Measurements from ENCODE around the gene KYAT1. TPM values are rescaled to one million over a fixed set of nuclear protein-coding genes. Genes with fewer than 3 reads are reported as not detected.

Gene KYAT1
- total RNA-seq, 2 donors from 2014 or later = 13.6 to 25.3 TPM

DNA sequence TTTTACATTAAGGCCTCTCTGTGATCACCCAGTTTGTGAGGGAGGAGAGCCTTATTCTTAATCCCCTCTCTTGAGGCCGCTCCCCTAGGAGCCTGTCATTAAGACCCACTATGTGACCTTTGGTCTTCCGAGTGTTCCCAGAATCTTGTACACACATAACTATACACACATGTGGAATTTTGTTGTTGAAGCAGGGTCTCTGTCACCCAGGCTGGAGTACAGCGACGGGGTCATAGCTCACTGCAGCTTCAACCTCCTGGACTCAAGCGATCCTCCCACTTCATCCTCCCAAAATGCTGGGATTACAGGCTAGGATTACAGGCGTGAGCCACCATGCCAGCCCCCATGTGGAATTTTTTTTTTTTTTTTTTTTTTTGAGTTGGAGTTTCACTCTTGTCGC, 24.2 kb upstream of the KYAT1 start:
- Mint-ChIP-seq H3K9me3 (no peaks in the 10 kb centered on the region), H3K27ac (no peak overlapping the region), H3K36me3 (ENCODE audit: low read depth) (peaks cover 32% of the 10 kb centered on the region), H3K4me3 (no peak overlapping the region), H3K4me1 (peaks cover 3% of the 10 kb centered on the region), H3K27me3 (ENCODE audit: insufficient read depth) (no peaks in the 10 kb centered on the region)
- H3K36me3 ChIP-seq (ENCODE audit: control insufficient read depth, insufficient read depth, low read length) = peaks cover 48% of the 10 kb centered on the region
- TF ChIP-seq, protein P1, sequence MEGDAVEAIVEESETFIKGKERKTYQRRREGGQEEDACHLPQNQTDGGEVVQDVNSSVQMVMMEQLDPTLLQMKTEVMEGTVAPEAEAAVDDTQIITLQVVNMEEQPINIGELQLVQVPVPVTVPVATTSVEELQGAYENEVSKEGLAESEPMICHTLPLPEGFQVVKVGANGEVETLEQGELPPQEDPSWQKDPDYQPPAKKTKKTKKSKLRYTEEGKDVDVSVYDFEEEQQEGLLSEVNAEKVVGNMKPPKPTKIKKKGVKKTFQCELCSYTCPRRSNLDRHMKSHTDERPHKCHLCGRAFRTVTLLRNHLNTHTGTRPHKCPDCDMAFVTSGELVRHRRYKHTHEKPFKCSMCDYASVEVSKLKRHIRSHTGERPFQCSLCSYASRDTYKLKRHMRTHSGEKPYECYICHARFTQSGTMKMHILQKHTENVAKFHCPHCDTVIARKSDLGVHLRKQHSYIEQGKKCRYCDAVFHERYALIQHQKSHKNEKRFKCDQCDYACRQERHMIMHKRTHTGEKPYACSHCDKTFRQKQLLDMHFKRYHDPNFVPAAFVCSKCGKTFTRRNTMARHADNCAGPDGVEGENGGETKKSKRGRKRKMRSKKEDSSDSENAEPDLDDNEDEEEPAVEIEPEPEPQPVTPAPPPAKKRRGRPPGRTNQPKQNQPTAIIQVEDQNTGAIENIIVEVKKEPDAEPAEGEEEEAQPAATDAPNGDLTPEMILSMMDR (conservative IDR thresholded peaks at IDR 0.05) = no peak
- H3K4me1 ChIP-seq (ENCODE audit: control insufficient read depth, insufficient read depth, low read length) = peaks cover 4% of the 10 kb centered on the region
- 95 to 96% methylated on average over 4 to 6 of the region's 7 CpGs for WGBS, 2 experiments (ENCODE audit: insufficient coverage in 1 of 2, insufficient read length in 1 of 2)
- no peak overlapping the region for H3K4me3 ChIP-seq (ENCODE audit: low read length)
- no peak overlapping the region for H3K9ac ChIP-seq (ENCODE audit: extremely low read depth, low read length, poor library complexity, severe bottlenecking)
- H3K27me3 ChIP-seq (ENCODE audit: control insufficient read depth, insufficient read depth, low read length, poor library complexity, severe bottlenecking) = no peaks in the 10 kb centered on the region
- H3K9me3 ChIP-seq (ENCODE audit: control insufficient read depth, low read length) = no peaks in the 10 kb centered on the region
- H3K27ac ChIP-seq (ENCODE audit: low read depth, low read length) = no peak overlapping the region
- no peak for DNase-seq

DNA sequence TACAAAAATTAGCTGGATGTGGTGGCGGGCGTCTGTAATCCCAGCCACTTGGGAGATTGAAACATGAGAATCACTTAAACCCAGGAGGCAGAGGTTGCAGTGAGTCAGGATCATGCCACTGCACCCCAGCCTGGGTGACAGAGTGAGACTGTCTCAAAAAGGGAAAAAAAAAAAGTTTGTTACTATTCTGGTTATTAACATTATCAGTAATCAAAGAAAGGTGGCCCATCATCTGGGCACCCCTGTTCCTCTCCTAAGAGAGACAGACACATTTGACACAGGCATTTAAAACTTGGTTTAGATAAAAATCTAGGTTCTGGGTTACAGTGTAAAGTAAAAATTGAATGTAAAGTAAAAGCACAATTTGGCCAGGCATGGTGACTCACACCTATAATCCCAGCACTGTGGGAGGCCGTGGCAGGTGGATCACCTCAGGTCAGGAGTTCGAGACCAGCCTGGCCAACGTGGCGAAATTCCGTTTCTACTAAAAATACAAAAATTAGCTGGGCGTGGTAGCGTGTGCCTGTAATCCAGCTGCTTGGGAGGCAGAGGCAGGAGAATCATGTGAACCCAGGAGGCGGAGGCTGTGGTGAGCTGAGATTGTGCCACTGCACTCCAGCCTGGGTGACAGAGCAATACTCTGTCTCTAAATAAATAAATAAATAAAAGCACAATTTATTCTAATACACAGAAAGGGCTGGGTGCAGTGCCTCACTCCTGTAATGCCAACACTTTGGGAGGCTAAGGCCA, 22.3 kb upstream of the KYAT1 start:
- Mint-ChIP-seq H3K4me3 (no peak overlapping the region), H3K27ac (no peak overlapping the region), H3K27me3 (ENCODE audit: insufficient read depth) (no peaks in the 10 kb centered on the region), H3K36me3 (ENCODE audit: low read depth) (peaks cover 28% of the 10 kb centered on the region), H3K4me1 (no peaks in the 10 kb centered on the region), H3K9me3 (no peaks in the 10 kb centered on the region)
- no peaks in the 10 kb centered on the region for H3K27me3 ChIP-seq (ENCODE audit: control insufficient read depth, insufficient read depth, low read length, poor library complexity, severe bottlenecking)
- H3K36me3 ChIP-seq (ENCODE audit: control insufficient read depth, insufficient read depth, low read length) = peaks cover 36% of the 10 kb centered on the region
- TF ChIP-seq, protein P1 (conservative IDR thresholded peaks at IDR 0.05) = no peak
- no peaks in the 10 kb centered on the region for H3K4me1 ChIP-seq (ENCODE audit: control insufficient read depth, insufficient read depth, low read length)
- 97 to 99% methylated on average over 10 of the region's 10 CpGs for WGBS, 2 experiments (ENCODE audit: insufficient coverage in 1 of 2, insufficient read length in 1 of 2)
- no peak for DNase-seq
- H3K9ac ChIP-seq (ENCODE audit: extremely low read depth, low read length, poor library complexity, severe bottlenecking) = no peak overlapping the region
- H3K27ac ChIP-seq (ENCODE audit: low read depth, low read length) = no peak overlapping the region
- no peaks in the 10 kb centered on the region for H3K9me3 ChIP-seq (ENCODE audit: control insufficient read depth, low read length)
- H3K4me3 ChIP-seq (ENCODE audit: low read length) = no peak overlapping the region

DNA sequence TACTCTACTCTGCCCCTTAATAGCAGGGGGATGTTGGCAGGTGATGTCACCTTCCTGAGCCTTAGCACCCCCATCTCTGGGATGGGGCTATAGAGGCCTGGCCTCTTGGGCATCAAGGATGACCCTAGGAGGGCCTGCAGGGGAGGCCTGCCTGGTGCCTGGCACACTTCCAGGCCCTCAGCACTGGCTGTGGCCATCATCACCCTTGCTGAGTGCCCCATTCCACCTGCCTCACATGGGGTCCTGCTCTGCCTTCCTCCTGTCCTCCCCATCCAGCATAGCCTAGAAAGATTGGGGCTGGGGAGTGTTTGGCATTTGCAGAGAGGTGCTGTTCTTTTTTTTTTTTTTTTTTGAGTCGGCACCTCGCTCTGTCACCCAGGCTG, 21.3 kb upstream of the KYAT1 start:
- peaks cover 36% of the 10 kb centered on the region for H3K36me3 ChIP-seq (ENCODE audit: control insufficient read depth, insufficient read depth, low read length)
- no peak overlapping the region for H3K27ac Mint-ChIP-seq
- no peak overlapping the region for H3K9ac ChIP-seq (ENCODE audit: extremely low read depth, low read length, poor library complexity, severe bottlenecking)
- no peaks in the 10 kb centered on the region for H3K9me3 Mint-ChIP-seq
- H3K4me1 ChIP-seq (ENCODE audit: control insufficient read depth, insufficient read depth, low read length) = no peaks in the 10 kb centered on the region
- no peak for DNase-seq
- H3K4me1 Mint-ChIP-seq = no peaks in the 10 kb centered on the region
- no peak overlapping the region for H3K4me3 ChIP-seq (ENCODE audit: low read length)
- no peaks in the 10 kb centered on the region for H3K27me3 ChIP-seq (ENCODE audit: control insufficient read depth, insufficient read depth, low read length, poor library complexity, severe bottlenecking)
- no peak overlapping the region for H3K27ac ChIP-seq (ENCODE audit: low read depth, low read length)
- H3K9me3 ChIP-seq (ENCODE audit: control insufficient read depth, low read length) = no peaks in the 10 kb centered on the region
- H3K27me3 Mint-ChIP-seq (ENCODE audit: insufficient read depth) = no peaks in the 10 kb centered on the region
- H3K36me3 Mint-ChIP-seq (ENCODE audit: low read depth) = peaks cover 26% of the 10 kb centered on the region
- WGBS, 2 experiments (ENCODE audit: insufficient coverage in 1 of 2, insufficient read length in 1 of 2) = 90% methylated on average over 2 of the region's 2 CpGs; no CpG with 5 or more reads in 1 of the 2 experiments
- H3K4me3 Mint-ChIP-seq = no peak overlapping the region
- TF ChIP-seq, protein P1 (conservative IDR thresholded peaks at IDR 0.05) = no peak
